IPS DF 6.9 (cell line): Measurements from ENCODE around the gene SCGB1C1.

Experiments used
- DNase-seq: peaks from one replicate; pipeline ENCODE4 v3.0.0-alpha.2; 2013; ENCODE audit warnings: low read depth, low spot score
- H3K27ac ChIP-seq: one replicate; pipeline ENCODE4 v1.5.1; 2013; ENCODE audit warnings: low read length, control low read depth
- H3K27me3 ChIP-seq: 2 replicates; pipeline ENCODE4 v1.6.1; 2013; ENCODE audit warnings: mild to moderate bottlenecking, low read length; ENCODE audit not compliant: control insufficient read depth, insufficient read depth
- H3K36me3 ChIP-seq: 2 replicates; pipeline ENCODE4 v1.6.1; 2013; ENCODE audit warnings: low read length; ENCODE audit not compliant: control insufficient read depth, insufficient read depth
- H3K4me1 ChIP-seq: 2 replicates; pipeline ENCODE4 v1.6.1; 2013; ENCODE audit warnings: low read length; ENCODE audit not compliant: control insufficient read depth, insufficient read depth
- H3K4me3 ChIP-seq: 2 replicates; pipeline ENCODE4 v1.5.1; 2013; ENCODE audit warnings: mild to moderate bottlenecking, low read length
- H3K9me3 ChIP-seq: 2 replicates; pipeline ENCODE4 v1.6.1; 2013; ENCODE audit warnings: low read length, inconsistent platforms; ENCODE audit not compliant: control insufficient read depth, insufficient read depth
- WGBS: extraction: QIAGEN DNeasy Blood & Tissue Kit; methylation state at CpG from one replicate; pipeline ENCODE4 v1.1.7; 2013; ENCODE audit warnings: mixed read lengths, missing lambda C conversion rate; ENCODE audit not compliant: insufficient read length, insufficient coverage; 5-methylcytosine and 5-hydroxymethylcytosine counted together

SCGB1C1 gene

GRCh38 chr11:210803-211180, 17.9 kb downstream of the SCGB1C1 start:
- WGBS, result no CpG with 5 or more reads among the region's 5 CpGs
- DNase-seq, result no peak
- peaks cover 27% of the 10 kb centered on the region for H3K36me3 ChIP-seq
- no peaks in the 10 kb centered on the region for H3K27me3 ChIP-seq
- H3K27ac ChIP-seq, result no peak overlapping the region
- H3K9me3 ChIP-seq, result no peaks in the 10 kb centered on the region
- H3K4me1 ChIP-seq, result peaks cover 3% of the 10 kb centered on the region; the same call in 1 of the 2 replicates
- no peak overlapping the region for H3K4me3 ChIP-seq

- no peak overlapping the region for H3K4me3 ChIP-seq
- WGBS, result no CpG with 5 or more reads among the region's 5 CpGs
- no peak for DNase-seq
- no peak overlapping the region for H3K27ac ChIP-seq
- H3K27me3 ChIP-seq, result no peaks in the 10 kb centered on the region
- H3K9me3 ChIP-seq, result no peaks in the 10 kb centered on the region
- H3K36me3 ChIP-seq, result peaks cover 27% of the 10 kb centered on the region
- peaks cover 3% of the 10 kb centered on the region; the same call in 1 of the 2 replicates for H3K4me1 ChIP-seq
These were observed 18.4 kb downstream of the SCGB1C1 start for GRCh38 chr11:211295-211694.

DNA sequence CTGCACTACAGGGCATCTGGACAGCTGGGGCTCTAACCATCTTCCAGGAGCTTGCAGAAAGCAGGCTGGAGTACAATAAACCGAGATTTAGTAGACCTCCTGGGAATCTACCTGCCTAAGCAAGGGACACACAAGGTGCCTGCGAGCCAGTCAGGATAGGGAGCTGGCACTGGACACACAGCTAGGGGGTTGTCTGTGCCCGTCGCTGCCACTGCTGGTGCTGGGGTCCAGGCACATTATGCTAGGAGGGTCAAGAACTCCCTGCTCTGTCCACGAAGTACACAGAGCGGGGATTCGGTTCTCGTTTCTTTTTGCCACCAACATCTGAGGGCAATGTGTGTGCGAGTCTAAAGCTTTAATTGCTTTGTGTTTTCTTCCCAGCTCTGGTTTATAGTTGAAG, 18.9 kb downstream of the SCGB1C1 start:
- H3K27me3 ChIP-seq, result no peaks in the 10 kb centered on the region
- no CpG with 5 or more reads among the region's 9 CpGs for WGBS
- no peak overlapping the region for H3K4me3 ChIP-seq
- DNase-seq, result no peak
- no peak overlapping the region for H3K27ac ChIP-seq
- H3K36me3 ChIP-seq, result peaks cover 27% of the 10 kb centered on the region
- H3K9me3 ChIP-seq, result no peaks in the 10 kb centered on the region
- peaks cover 3% of the 10 kb centered on the region; the same call in 1 of the 2 replicates for H3K4me1 ChIP-seq

DNA sequence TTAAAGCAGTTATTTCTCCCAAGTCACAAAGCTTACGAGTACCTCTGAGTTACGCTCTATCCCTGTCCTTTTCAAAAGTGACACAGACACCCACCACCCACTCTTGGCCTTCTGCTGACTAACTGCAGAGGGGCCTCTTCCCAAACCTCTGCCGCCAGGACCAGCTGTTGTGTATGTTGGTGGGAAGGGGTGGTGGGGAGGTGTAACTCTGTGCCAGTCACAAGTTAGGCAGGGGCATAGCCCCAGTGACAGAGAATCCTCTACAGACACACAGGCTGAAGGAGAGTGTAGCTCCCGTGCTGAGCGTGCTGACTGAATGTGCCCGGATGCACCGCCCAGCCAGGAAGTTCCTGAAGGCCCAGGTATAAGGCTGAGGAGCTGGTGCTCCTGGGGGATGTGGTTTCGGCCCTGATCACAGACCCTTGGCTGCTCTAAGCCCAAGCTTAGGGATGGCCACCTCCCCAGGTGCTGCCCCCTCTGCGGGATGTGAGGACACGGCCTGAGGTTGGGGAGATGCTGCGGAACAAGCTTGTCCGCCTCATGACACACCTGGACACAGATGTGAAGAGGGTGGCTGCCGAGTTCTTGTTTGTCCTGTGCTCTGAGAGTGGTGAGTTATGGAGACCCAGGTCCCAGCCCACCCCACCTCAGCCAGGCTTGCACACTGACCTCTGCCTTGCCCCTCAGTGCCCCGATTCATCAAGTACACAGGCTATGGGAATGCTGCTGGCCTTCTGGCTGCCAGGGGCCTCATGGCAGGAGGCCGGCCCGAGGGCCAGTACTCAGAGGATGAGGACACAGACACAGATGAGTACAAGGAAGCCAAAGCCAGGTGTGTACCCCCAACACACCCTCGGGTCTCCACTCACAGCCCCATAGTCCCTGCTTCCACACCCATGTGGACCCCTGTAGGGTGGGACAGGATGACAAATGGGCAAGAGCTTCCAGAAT, 19.5 kb downstream of the SCGB1C1 start:
- no CpG with 5 or more reads among the region's 17 CpGs for WGBS
- Histone ChIP-seq H3K9me3 (no peaks in the 10 kb centered on the region), H3K27ac (no peak overlapping the region), H3K4me3 (no peak overlapping the region), H3K27me3 (no peaks in the 10 kb centered on the region), H3K36me3 (peaks cover 27% of the 10 kb centered on the region), H3K4me1 (peaks cover 3% of the 10 kb centered on the region; the same call in 1 of the 2 replicates)
- no peak for DNase-seq

GRCh38 chr11:213111-213510, 20.2 kb downstream of the SCGB1C1 start:
- no CpG with 5 or more reads among the region's 4 CpGs for WGBS
- DNase-seq, result no peak
- no peak overlapping the region for H3K27ac ChIP-seq
- H3K4me3 ChIP-seq, result no peak overlapping the region
- H3K4me1 ChIP-seq, result peaks cover 3% of the 10 kb centered on the region; the same call in 1 of the 2 replicates
- peaks cover 27% of the 10 kb centered on the region for H3K36me3 ChIP-seq
- no peaks in the 10 kb centered on the region for H3K27me3 ChIP-seq
- no peaks in the 10 kb centered on the region for H3K9me3 ChIP-seq

- Histone ChIP-seq H3K9me3 (no peaks in the 10 kb centered on the region), H3K4me1 (peaks cover 3% of the 10 kb centered on the region; the same call in 1 of the 2 replicates), H3K4me3 (no peak overlapping the region), H3K27me3 (no peaks in the 10 kb centered on the region), H3K36me3 (peaks cover 27% of the 10 kb centered on the region), H3K27ac (no peak overlapping the region)
- no peak for DNase-seq
- WGBS, result no CpG with 5 or more reads among the region's 7 CpGs
These were observed 21.2 kb downstream of the SCGB1C1 start for GRCh38 chr11:214083-214482.

- WGBS, result no CpG with 5 or more reads among the region's 4 CpGs
- Histone ChIP-seq H3K27ac (no peak overlapping the region), H3K36me3 (peaks cover 27% of the 10 kb centered on the region), H3K27me3 (no peaks in the 10 kb centered on the region), H3K9me3 (no peaks in the 10 kb centered on the region), H3K4me3 (no peak overlapping the region), H3K4me1 (no peaks in the 10 kb centered on the region)
- no peak for DNase-seq
These were observed 22.7 kb downstream of the SCGB1C1 start for GRCh38 chr11:215581-216037.

DNA sequence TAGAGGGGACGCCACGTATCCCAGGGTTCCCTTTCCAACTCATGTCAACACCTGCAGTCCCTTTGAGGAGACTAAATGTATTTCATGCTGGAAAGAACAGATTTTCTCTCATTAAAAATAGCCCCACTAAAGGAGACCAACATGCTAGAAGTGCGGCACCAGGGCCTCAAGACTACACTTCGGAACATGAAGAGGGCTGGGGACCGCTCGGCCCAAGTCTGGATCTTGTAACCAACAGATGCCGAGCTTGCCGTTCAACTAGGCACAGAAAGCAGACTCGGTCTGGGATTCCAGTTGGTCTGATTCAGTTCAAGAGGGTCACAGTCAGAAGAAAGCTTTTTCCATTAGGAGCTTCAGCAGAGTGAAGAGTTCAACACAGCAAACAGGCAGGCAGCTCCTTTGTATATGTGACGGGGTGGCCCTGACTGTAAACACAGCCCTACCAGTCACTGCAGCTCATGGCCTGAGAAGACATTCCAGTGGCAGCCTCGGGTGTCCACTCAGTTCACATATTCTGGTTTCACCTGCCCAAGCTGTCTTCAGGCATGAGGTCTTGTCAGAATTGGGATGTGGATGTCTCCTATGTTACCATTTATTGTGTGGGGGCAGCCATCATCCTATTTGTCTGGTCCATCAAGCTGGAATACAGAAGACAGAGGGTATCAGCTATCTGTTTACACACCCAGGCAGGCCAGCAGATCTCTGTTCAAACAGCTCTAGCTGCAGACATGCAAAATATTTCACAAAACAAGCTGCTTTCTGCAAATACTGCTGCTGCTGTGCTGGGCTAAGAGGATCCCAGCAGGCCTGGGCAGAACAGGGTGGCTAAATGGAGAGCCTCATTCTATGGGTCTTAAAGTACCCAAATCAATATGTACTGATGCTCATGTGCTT, 23.4 kb downstream of the SCGB1C1 start:
- H3K36me3 ChIP-seq, result peaks cover 27% of the 10 kb centered on the region
- DNase-seq, result no peak
- H3K4me3 ChIP-seq, result no peak overlapping the region
- no CpG with 5 or more reads among the region's 11 CpGs for WGBS
- no peak overlapping the region for H3K27ac ChIP-seq
- no peaks in the 10 kb centered on the region for H3K9me3 ChIP-seq
- H3K27me3 ChIP-seq, result no peaks in the 10 kb centered on the region
- H3K4me1 ChIP-seq, result no peaks in the 10 kb centered on the region

- Histone ChIP-seq H3K9me3 (no peaks in the 10 kb centered on the region), H3K27me3 (no peaks in the 10 kb centered on the region), H3K27ac (no peak overlapping the region), H3K36me3 (peaks cover 22% of the 10 kb centered on the region), H3K4me1 (no peaks in the 10 kb centered on the region), H3K4me3 (no peak overlapping the region)
- DNase-seq, result no peak
- WGBS, result no CpG with 5 or more reads among the region's 3 CpGs
These were observed 24.8 kb downstream of the SCGB1C1 start for GRCh38 chr11:217704-218103.
